BE2C (cell line): ENCODE results near the gene SCN4A.

Experiments used
- DNase-seq: peaks from one replicate; pipeline ENCODE4 v3.0.0-alpha.2; 2020
- H3K27me3 ChIP-seq: fragments of 250-450 bp; sonication (Bioruptor Pico); 2 replicates; pipeline ENCODE4 v1.5.1; 2020; ENCODE audit warnings: mild to moderate bottlenecking
- H3K36me3 ChIP-seq: fragments of 250-450 bp; sonication (Bioruptor Pico); 2 replicates; pipeline ENCODE4 v1.5.1; 2020; ENCODE audit warnings: mild to moderate bottlenecking
- H3K4me1 ChIP-seq: fragments of 250-450 bp; sonication (Bioruptor Pico); 2 replicates; pipeline ENCODE4 v1.5.1; 2020
- H3K4me3 ChIP-seq: 2 replicates; pipeline ENCODE4 v1.5.1; 2011; ENCODE audit warnings: low read depth, low read length
- H3K9me3 ChIP-seq: fragments of 250-450 bp; sonication (Bioruptor Pico); 2 replicates; pipeline ENCODE4 v1.5.1; 2020
- TF ChIP-seq, protein P1 (sequence below): IDR thresholded peaks from 2 replicates; pipeline ENCODE4 v1.5.1; 2012; ENCODE audit warnings: mild to moderate bottlenecking, low read depth, low read length

SCN4A gene

GRCh38 chr17:63937319-63937718 lies 35.4 kb downstream of the SCN4A start:
- Histone ChIP-seq H3K36me3 (no peaks in the 10 kb centered on the region), H3K9me3 (no peaks in the 10 kb centered on the region), H3K4me3 (no peak overlapping the region), H3K4me1 (no peaks in the 10 kb centered on the region), H3K27me3 (no peaks in the 10 kb centered on the region)
- no peak for DNase-seq
- TF ChIP-seq, protein P1, sequence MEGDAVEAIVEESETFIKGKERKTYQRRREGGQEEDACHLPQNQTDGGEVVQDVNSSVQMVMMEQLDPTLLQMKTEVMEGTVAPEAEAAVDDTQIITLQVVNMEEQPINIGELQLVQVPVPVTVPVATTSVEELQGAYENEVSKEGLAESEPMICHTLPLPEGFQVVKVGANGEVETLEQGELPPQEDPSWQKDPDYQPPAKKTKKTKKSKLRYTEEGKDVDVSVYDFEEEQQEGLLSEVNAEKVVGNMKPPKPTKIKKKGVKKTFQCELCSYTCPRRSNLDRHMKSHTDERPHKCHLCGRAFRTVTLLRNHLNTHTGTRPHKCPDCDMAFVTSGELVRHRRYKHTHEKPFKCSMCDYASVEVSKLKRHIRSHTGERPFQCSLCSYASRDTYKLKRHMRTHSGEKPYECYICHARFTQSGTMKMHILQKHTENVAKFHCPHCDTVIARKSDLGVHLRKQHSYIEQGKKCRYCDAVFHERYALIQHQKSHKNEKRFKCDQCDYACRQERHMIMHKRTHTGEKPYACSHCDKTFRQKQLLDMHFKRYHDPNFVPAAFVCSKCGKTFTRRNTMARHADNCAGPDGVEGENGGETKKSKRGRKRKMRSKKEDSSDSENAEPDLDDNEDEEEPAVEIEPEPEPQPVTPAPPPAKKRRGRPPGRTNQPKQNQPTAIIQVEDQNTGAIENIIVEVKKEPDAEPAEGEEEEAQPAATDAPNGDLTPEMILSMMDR = no peak

DNA sequence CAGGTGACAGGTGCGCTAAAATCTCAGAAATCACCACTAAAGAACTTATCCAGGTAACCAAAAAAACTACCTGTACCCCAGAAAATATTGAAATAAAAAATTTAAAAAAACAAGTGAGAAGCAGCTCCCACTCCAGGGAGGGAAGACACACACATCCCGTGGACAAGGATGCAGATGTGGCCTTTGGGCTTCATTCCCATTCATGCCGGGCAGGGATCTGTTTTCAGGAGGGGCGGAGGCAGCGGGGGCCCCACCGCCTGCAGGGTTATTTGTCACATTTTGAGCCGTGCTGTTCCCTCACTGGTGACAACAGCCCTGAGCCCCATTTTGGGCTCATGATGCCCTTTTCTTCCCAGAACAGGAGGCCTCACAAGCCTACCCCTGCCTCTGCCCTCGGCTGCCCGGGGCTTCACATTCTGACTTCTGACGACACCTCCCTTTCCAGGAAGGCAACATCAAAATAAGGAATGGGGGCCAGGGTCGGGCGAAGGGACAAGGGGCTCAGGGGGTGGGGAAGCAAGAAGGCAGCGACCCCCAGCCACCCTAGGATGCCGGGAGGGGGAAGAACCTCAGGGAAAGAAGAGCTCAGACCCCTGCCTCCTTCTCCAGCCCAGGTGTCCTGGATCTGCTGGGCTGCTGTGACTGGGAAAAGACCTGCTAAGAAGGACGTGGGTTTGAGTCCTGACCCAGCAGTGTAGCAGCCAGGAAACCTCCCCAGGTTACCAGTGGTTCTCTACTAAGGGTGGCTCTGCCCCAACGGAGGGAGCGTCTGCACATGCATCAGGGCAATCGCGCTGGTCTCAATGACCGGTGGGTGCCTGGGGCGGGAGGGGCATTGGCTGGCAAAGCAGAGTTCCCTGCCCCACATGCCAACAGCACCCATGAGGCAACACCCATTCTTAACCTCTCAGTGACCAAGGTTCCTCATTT lies 38.3 kb downstream of the SCN4A start:
- H3K9me3 ChIP-seq = no peaks in the 10 kb centered on the region
- H3K4me1 ChIP-seq = no peaks in the 10 kb centered on the region
- no peaks in the 10 kb centered on the region for H3K27me3 ChIP-seq
- TF ChIP-seq, protein P1 = no peak
- no peak overlapping the region for H3K4me3 ChIP-seq
- H3K36me3 ChIP-seq = no peaks in the 10 kb centered on the region
- DNase-seq = no peak

DNA sequence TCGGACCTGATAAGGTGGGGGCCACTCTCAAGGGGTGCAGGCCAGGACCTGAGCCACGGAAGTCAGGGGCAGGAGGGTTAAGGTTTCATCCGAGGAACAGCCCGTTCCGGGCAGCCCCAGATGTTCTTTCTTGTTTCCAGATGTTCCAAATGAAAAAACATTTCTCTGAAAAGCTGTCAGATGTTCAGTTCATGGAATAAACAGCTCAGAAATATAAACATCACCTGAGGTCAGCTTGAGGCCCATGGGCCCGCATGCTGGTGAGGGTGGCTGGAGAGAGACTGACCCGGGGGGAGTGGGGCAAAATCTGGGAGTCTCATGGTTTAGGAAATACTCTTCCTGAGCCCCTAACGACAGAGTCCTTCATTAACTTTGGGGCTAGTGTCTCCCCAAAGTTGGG lies 39.1 kb downstream of the SCN4A start:
- no peaks in the 10 kb centered on the region for H3K4me1 ChIP-seq
- no peak overlapping the region for H3K4me3 ChIP-seq
- no peak for DNase-seq
- H3K36me3 ChIP-seq = no peaks in the 10 kb centered on the region
- H3K27me3 ChIP-seq = no peaks in the 10 kb centered on the region
- no peaks in the 10 kb centered on the region for H3K9me3 ChIP-seq
- TF ChIP-seq, protein P1 = no peak

DNA sequence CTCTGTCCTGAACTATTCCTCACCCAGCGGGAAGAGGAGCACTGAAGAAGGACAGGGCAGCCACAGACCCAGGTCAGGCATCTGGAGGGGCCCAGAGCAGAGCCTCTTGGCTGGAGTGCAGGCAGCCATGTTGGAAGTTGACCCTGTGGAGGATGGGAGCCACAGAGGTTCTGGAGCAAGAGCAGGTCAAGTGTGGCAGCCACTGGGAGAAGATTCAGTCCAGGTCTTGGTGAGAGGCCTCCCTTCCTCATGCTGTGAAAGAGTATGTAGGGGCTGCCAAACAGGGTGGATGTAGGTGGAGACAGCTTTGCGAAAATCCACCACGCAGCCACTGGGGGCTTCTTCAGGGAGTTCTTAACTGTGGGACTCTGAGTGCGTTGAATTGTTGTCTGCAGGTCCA lies 40.0 kb downstream of the SCN4A start:
- Histone ChIP-seq H3K4me1 (no peaks in the 10 kb centered on the region), H3K36me3 (no peaks in the 10 kb centered on the region), H3K4me3 (no peak overlapping the region), H3K9me3 (no peaks in the 10 kb centered on the region), H3K27me3 (no peaks in the 10 kb centered on the region)
- DNase-seq = no peak
- TF ChIP-seq, protein P1 = no peak

DNA sequence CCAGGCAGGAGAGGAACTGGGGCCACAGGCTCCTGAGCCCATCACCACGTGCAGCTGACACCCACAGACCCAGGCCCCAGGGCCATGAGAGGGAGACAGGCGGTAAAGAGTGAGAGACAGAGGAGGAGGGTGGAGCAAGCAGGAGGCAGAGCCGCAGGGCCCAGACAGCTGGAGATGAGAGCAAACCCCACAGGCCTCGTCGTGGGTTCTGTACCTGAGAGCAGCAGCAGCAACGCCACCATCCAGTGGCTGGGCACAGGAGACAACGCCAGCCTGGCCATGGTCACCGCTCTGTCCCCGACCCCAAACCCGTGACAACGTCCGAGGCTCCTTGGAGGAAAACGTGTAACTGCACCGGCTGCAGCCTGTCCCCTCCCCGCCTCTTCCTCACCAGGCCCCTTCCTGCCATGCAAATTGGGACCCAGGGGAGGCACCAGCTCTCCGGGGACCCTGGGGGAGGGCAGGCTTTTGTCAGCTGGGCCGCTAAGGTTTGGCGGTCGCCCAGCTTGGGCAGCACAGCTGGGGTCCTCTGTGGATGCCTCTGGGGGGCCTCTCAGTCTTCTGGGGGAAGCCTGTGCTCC lies 40.6 kb downstream of the SCN4A start, which contains the start of gene CD79B:
Gene CD79B, minus strand, starts transcription at position 351 of the 581 bp plus-strand sequence. Its CDS starts 70 bp downstream, at position 281.
- Histone ChIP-seq H3K9me3 (no peaks in the 10 kb centered on the region), H3K4me3 (no peak within 1 kb of the TSS), H3K36me3 (no peaks in the 10 kb centered on the region), H3K27me3 (no peaks in the 10 kb centered on the region), H3K4me1 (no peaks in the 10 kb centered on the region)
- TF ChIP-seq, protein P1 = no peak
- no peak for DNase-seq

- H3K27me3 ChIP-seq = no peaks in the 10 kb centered on the region
- TF ChIP-seq, protein P1 = no peak
- no peaks in the 10 kb centered on the region for H3K4me1 ChIP-seq
- no peak overlapping the region for H3K4me3 ChIP-seq
- no peaks in the 10 kb centered on the region for H3K36me3 ChIP-seq
- no peak for DNase-seq
- no peaks in the 10 kb centered on the region for H3K9me3 ChIP-seq
Observed at GRCh38 chr17:63930951-63931575, 41.7 kb downstream of the SCN4A start.
